GM12878 (cell line): ENCODE measurements around the gene MLNR. TPM values are rescaled to one million over a fixed set of nuclear protein-coding genes. Genes with fewer than 3 reads are reported as not detected.
A peak's percentile ranks its signal among the peaks of the same experiment; 100 is the strongest.

Experiments
- ATAC-seq: fragments of 200-7000 bp; cut with Tn5 transposase; 3 replicates; pipeline ENCODE4 v1.9.1; 2020; ENCODE audit warnings: mild to moderate bottlenecking, moderate library complexity
- Bru-seq: library from RNA; stranded (reverse); fragments of 400-500 nt; gene quantifications from one replicate; lab custom pipeline; 2021; lab: Mats Ljungman, UMichigan
- BruChase-seq, 2 experiments: library from RNA; stranded (reverse); fragments of 400-500 nt; gene quantifications; one replicate each; lab custom pipeline; 2021; lab: Mats Ljungman, UMichigan
- BruUV-seq: library from RNA; stranded (reverse); fragments of 400-500 nt; replicated peaks from 2 replicates; lab custom pipeline; 2021; lab: Mats Ljungman, UMichigan
- CTCF ChIA-PET: fragments of 300-600 bp; sonication (Branson Sonifier 250); formaldehyde crosslinking; extraction: SDS; loops from one replicate; lab custom pipeline; 2021; ENCODE audit warnings: inconsistent platforms; lab: Yijun Ruan, JAX
- POLR2A ChIA-PET: fragments of 350-600 bp; formaldehyde crosslinking; extraction: SDS; loops from one replicate; lab custom pipeline; 2021; ENCODE audit warnings: inconsistent platforms; lab: Charles Lee
- RAD21 ChIA-PET: fragments of 300-600 bp; sonication (Branson Sonifier 250); formaldehyde crosslinking; loops from one replicate; lab custom pipeline; 2023; ENCODE audit warnings: antibody characterized with exemption; ENCODE audit not compliant: unreplicated experiment; lab: Charles Lee
- SMC1A ChIA-PET: fragments of 300-600 bp; sonication (Branson Sonifier 250); formaldehyde crosslinking; loops from one replicate; lab custom pipeline; 2023; ENCODE audit not compliant: unreplicated experiment, uncharacterized antibody; lab: Charles Lee
- DNase-seq: peaks from one replicate; pipeline ENCODE4 v3.0.0-alpha.2; 2011; ENCODE audit warnings: low read depth, low spot score
- FAIRE-seq: peaks from 3 replicates; lab custom pipeline; 2011; peaks lifted over from hg19 to GRCh38; lab: Jason Lieb, UNC
- H2AFZ ChIP-seq: 2 replicates; pipeline ENCODE4 v1.6.0; 2011; ENCODE audit warnings: low read depth, low read length, control low read depth; ENCODE audit not compliant: control insufficient read depth
- H3K27ac ChIP-seq: 2 replicates; pipeline ENCODE4 v1.5.1; 2011; ENCODE audit warnings: control low read depth; ENCODE audit not compliant: control insufficient read depth, insufficient read depth
- H3K27me3 ChIP-seq, 2 experiments: replicated peaks in 1 of 2; 2 replicates each; pipeline versions ENCODE4 v1.6.0 to v1.6.1; 2011; ENCODE audit warnings: low read length in 1 of 2; ENCODE audit not compliant: control insufficient read depth in 2 of 2, insufficient read depth in 2 of 2
- H3K36me3 ChIP-seq, 2 experiments: 2 replicates each; pipeline ENCODE4 v1.5.1; 2011; ENCODE audit warnings: low read length in 1 of 2; ENCODE audit not compliant: control insufficient read depth in 2 of 2, insufficient read depth in 2 of 2
- H3K4me1 ChIP-seq: 2 replicates; pipeline ENCODE4 v1.6.1; 2011; ENCODE audit warnings: mild to moderate bottlenecking, low read length, moderate library complexity, mixed read lengths; ENCODE audit not compliant: control insufficient read depth, insufficient read depth
- H3K4me2 ChIP-seq: 2 replicates; pipeline ENCODE4 v1.6.0; 2011; ENCODE audit warnings: control low read depth; ENCODE audit not compliant: control insufficient read depth, insufficient read depth
- H3K4me3 ChIP-seq: fragments of 200-600 bp; sonication (generic); 2 replicates; pipeline ENCODE4 v1.5.1; 2016
- H3K79me2 ChIP-seq: 2 replicates; pipeline ENCODE4 v1.6.0; 2011; ENCODE audit warnings: low read length; ENCODE audit not compliant: control insufficient read depth, insufficient read depth
- H3K9ac ChIP-seq: 2 replicates; pipeline ENCODE4 v1.8.0; 2011; ENCODE audit warnings: low read length, control low read depth, mixed read lengths; ENCODE audit not compliant: control insufficient read depth, insufficient read depth
- H3K9me3 ChIP-seq: replicated peaks from 3 replicates; pipeline ENCODE4 v1.5.1; 2011; ENCODE audit warnings: mild to moderate bottlenecking, low read length; ENCODE audit not compliant: control insufficient read depth, insufficient read depth
- H4K20me1 ChIP-seq: 2 replicates; pipeline ENCODE4 v1.6.0; 2011; ENCODE audit not compliant: control insufficient read depth, insufficient read depth
- POLR2A ChIP-seq: IDR thresholded peaks from 2 replicates; pipeline ENCODE4 v1.6.1; 2011; ENCODE audit warnings: low read depth, mild to moderate bottlenecking, low read length
- WGBS: methylation state at CpG from one replicate; pipeline ENCODE4 v1.1.6; 2016; ENCODE audit warnings: low lambda C conversion rate; ENCODE audit not compliant: insufficient replicate concordance, insufficient coverage; ENCODE audit errors: missing lambda C conversion rate; 5-methylcytosine and 5-hydroxymethylcytosine counted together
- in situ Hi-C: fragments of 300-500 bp; cut with MboI; formaldehyde crosslinking; loops from 9 replicates; pipeline ENCODE4 v1.14.3; 2018; ENCODE audit warnings: mixed read lengths
- intact Hi-C: fragments of 100-400 bp; cut with micrococcal nuclease; formaldehyde crosslinking; loops from one replicate; pipeline ENCODE4 v1.14.2; 2022; ENCODE audit not compliant: unreplicated experiment
- long read RNA-seq, 2 experiments: library from polyadenylated mRNA; unstranded; transcript quantifications; one replicate each; pipeline ENCODE4 v2.0.0, GENCODE V29; 2019 to 2020
- polyA minus RNA-seq, 3 experiments: library from RNA; depleted of rRNA, polyadenylated mRNA; stranded (reverse); fragments of >200 nt; gene quantifications; 2 replicates each; pipeline ENCODE4 v1.2.3, GENCODE V29; 2011
- polyA plus RNA-seq, 11 experiments: library from polyadenylated mRNA; depleted of rRNA in 4 of 11; unstranded in 6 of 11; stranded (reverse) in 5 of 11; fragments of >200 nt; fragmentation: Nextera tagmentation in 4 of 11; fragmentation: Illumina TruSeq in 1 of 11; extraction: Ambion mirVana in 4 of 11; extraction: Trizol in 1 of 11; gene quantifications; 1 replicate in 1 of 11; 2 replicates in 10 of 11; pipeline versions ENCODE4 v1.2.1 to v1.2.3, GENCODE V29; 2011 to 2016; ENCODE audit warnings: inconsistent platforms in 2 of 11, missing spikeins in 2 of 11, low read depth in 1 of 11
- total RNA-seq, 4 experiments: library from RNA; depleted of rRNA in 3 of 4; stranded (reverse); fragments of >200 nt in 3 of 4; fragmentation: Illumina TruSeq in 1 of 4; extraction: Trizol in 1 of 4; gene quantifications; 2 replicates each; pipeline versions ENCODE4 v1.2.1 to v1.2.3, GENCODE V29; 2013 to 2021
- TF ChIP-seq, protein P1 (sequence below), 3 experiments: IDR thresholded peaks in 2 of 3; conservative IDR thresholded peaks in 1 of 3; 2 replicates each; pipeline ENCODE4 v1.5.1; 2011; ENCODE audit warnings: low read depth in 3 of 3, low read length in 3 of 3, mild to moderate bottlenecking in 3 of 3, control low read depth in 2 of 3, moderate library complexity in 2 of 3, inconsistent platforms in 1 of 3, mixed read lengths in 1 of 3; ENCODE audit not compliant: control insufficient read depth in 2 of 3, insufficient read depth in 1 of 3; ENCODE audit errors: extremely low read depth in 1 of 3

MLNR gene, protein sequence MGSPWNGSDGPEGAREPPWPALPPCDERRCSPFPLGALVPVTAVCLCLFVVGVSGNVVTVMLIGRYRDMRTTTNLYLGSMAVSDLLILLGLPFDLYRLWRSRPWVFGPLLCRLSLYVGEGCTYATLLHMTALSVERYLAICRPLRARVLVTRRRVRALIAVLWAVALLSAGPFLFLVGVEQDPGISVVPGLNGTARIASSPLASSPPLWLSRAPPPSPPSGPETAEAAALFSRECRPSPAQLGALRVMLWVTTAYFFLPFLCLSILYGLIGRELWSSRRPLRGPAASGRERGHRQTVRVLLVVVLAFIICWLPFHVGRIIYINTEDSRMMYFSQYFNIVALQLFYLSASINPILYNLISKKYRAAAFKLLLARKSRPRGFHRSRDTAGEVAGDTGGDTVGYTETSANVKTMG
- not detected in 2 replicates for total RNA-seq (2013; cell fraction: nucleolus; rRNA removed)
- total RNA-seq (2014; rRNA removed) (not detected in 2 replicates), total RNA-seq (2014; rRNA removed; fragmentation: Illumina TruSeq; extraction: Trizol) (not detected in 2 replicates), total RNA-seq (2021) (not detected in 2 replicates), polyA plus RNA-seq (2011; rRNA removed) (not detected in 2 replicates), polyA plus RNA-seq (2014; fragmentation: Illumina TruSeq; extraction: Trizol) (not detected in 2 replicates), polyA plus RNA-seq (2014; fragmentation: Nextera tagmentation; extraction: Ambion mirVana) (not detected), polyA plus RNA-seq (2014; rRNA removed) (not detected in 2 replicates), polyA plus RNA-seq (2016; fragmentation: Nextera tagmentation; extraction: Ambion mirVana) (not detected), polyA minus RNA-seq (2011; rRNA and poly(A)+ RNA removed) (not detected in 2 replicates), Bru-seq, nascent RNA (not detected), BruChase-seq, experiment 1, labeled RNA remaining after a 6-hour chase (not detected), BruChase-seq, experiment 2, labeled RNA remaining after a 2-hour chase (percentile 20 among the genes with signal in this experiment)
- not detected for polyA plus RNA-seq (2011; ENCODE audit: low read depth)
- polyA plus RNA-seq (2011; cell fraction: cytosol; rRNA removed) = not detected in 2 replicates
- polyA plus RNA-seq (2011; cell fraction: nucleus; rRNA removed) = not detected in 2 replicates
- polyA plus RNA-seq (2012) = not detected in 2 replicates
- not detected in 2 replicates for polyA minus RNA-seq (2011; cell fraction: cytosol; rRNA and poly(A)+ RNA removed)
- polyA minus RNA-seq (2011; cell fraction: nucleus; rRNA and poly(A)+ RNA removed) = not detected in 2 replicates
- long read RNA-seq, experiment 1 = 0 reads
- long read RNA-seq, experiment 2 = 0 reads

DNA sequence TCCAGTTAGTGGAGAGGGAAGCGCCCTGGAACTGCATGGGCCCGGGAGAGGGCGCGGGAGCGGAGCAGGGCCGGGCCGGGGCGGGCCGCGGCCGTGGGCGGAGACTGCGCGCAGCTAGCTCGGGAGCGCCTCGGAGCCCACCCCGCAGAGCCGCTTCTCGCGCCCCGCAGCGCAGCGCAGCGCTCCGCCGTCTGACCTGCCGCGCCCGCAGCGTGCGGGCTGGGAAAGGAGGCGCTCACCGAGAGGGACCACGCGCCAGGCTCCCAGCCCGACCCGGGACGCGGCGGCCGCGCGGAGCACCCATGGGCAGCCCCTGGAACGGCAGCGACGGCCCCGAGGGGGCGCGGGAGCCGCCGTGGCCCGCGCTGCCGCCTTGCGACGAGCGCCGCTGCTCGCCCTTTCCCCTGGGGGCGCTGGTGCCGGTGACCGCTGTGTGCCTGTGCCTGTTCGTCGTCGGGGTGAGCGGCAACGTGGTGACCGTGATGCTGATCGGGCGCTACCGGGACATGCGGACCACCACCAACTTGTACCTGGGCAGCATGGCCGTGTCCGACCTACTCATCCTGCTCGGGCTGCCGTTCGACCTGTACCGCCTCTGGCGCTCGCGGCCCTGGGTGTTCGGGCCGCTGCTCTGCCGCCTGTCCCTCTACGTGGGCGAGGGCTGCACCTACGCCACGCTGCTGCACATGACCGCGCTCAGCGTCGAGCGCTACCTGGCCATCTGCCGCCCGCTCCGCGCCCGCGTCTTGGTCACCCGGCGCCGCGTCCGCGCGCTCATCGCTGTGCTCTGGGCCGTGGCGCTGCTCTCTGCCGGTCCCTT, at the start of gene MLNR:
TSS of gene MLNR (plus strand) at position 303 of the 820 bp plus-strand sequence. CDS start at position 303, 0 bp downstream.
- in situ Hi-C loops = no loop called here
- intact Hi-C loops = no loop called here
- peaks cover 0 to 5% of the 10 kb centered on the region in 2 experiments; a peak in 3 of 4 replicates for H3K27me3 ChIP-seq
- peak within 1 kb of the TSS; percentile 31; the same call in 1 of the 2 replicates for H2AFZ ChIP-seq
- TF ChIP-seq POLR2A = no peak
- TF ChIP-seq, protein P1, sequence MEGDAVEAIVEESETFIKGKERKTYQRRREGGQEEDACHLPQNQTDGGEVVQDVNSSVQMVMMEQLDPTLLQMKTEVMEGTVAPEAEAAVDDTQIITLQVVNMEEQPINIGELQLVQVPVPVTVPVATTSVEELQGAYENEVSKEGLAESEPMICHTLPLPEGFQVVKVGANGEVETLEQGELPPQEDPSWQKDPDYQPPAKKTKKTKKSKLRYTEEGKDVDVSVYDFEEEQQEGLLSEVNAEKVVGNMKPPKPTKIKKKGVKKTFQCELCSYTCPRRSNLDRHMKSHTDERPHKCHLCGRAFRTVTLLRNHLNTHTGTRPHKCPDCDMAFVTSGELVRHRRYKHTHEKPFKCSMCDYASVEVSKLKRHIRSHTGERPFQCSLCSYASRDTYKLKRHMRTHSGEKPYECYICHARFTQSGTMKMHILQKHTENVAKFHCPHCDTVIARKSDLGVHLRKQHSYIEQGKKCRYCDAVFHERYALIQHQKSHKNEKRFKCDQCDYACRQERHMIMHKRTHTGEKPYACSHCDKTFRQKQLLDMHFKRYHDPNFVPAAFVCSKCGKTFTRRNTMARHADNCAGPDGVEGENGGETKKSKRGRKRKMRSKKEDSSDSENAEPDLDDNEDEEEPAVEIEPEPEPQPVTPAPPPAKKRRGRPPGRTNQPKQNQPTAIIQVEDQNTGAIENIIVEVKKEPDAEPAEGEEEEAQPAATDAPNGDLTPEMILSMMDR (IDR thresholded peaks at IDR 0.05 in 2 of 3, conservative IDR thresholded peaks at IDR 0.05 in 1 of 3; ENCODE audit: control insufficient read depth in 2 of 3, extremely low read depth in 1 of 3, insufficient read depth in 1 of 3, low read depth in 3 of 3, low read length in 3 of 3) = 0 out of 6 replicates have a peak, but pooled peaks of 2 of the 3 experiments have one; percentile 9 to 12
- H3K79me2 ChIP-seq = no peaks in the 10 kb centered on the region
- no peak within 1 kb of the TSS for H3K4me3 ChIP-seq
- WGBS = 30% methylated on average over 64 of the region's 111 CpGs
- no TSS peak for BruUV-seq
- DNase-seq = no peak
- FAIRE-seq = no peak
- H3K4me1 ChIP-seq = no peaks in the 10 kb centered on the region
- H3K4me2 ChIP-seq = peak within 1 kb of the TSS; percentile 53
- no peak within 1 kb of the TSS for H3K9ac ChIP-seq
- ATAC-seq = peak; percentile 61
- no peaks in the 10 kb centered on the region for H4K20me1 ChIP-seq
- SMC1A ChIA-PET = no interaction called here
- H3K27ac ChIP-seq = no peak within 1 kb of the TSS
- CTCF ChIA-PET = no interaction called here
- RAD21 ChIA-PET = no interaction called here
- POLR2A ChIA-PET = no interaction called here
- no peaks in the 10 kb centered on the region; the same call in 2 of the 3 replicates for H3K9me3 ChIP-seq
- no peaks in the 10 kb centered on the region for H3K36me3 ChIP-seq
